ENCODE measurements around the gene NDST1.

DNA sequence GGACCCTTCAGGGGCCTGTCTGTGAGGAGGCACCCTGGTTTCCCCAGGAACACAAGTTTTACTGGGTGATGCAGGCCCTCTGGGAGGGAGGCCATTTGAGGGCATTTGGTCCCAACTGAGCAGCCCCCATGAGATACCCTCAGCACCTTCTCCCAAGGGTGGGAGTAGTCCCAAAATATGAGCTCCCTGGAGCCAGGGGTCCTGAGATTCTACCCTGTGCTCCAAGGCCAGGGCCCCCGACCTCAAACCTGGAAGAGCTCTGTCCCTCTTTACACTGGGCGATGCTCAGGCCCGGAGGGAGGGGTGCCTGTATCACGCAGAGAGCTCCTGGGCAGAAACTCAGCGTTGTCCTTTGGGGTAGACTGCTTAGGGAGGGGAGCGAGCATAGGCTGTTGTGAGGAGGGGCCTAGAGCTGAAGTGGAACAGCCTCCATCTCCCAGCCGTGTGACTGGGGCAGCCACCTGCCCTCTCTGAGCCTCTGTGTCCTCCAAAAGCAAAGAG lies 68.6 kb downstream of the NDST1 start:
- TF ChIP-seq, protein P1, sequence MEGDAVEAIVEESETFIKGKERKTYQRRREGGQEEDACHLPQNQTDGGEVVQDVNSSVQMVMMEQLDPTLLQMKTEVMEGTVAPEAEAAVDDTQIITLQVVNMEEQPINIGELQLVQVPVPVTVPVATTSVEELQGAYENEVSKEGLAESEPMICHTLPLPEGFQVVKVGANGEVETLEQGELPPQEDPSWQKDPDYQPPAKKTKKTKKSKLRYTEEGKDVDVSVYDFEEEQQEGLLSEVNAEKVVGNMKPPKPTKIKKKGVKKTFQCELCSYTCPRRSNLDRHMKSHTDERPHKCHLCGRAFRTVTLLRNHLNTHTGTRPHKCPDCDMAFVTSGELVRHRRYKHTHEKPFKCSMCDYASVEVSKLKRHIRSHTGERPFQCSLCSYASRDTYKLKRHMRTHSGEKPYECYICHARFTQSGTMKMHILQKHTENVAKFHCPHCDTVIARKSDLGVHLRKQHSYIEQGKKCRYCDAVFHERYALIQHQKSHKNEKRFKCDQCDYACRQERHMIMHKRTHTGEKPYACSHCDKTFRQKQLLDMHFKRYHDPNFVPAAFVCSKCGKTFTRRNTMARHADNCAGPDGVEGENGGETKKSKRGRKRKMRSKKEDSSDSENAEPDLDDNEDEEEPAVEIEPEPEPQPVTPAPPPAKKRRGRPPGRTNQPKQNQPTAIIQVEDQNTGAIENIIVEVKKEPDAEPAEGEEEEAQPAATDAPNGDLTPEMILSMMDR (IDR thresholded peaks at IDR 0.05): no peak
- TF ChIP-seq POLR2AphosphoS5 (IDR thresholded peaks at IDR 0.05): no peak
